KMS-11 (cell line): ENCODE results near the gene SLC39A9.
"Not testable (repeated sequence)": the region's sequence is repeated elsewhere in the genome, so short reads cannot be mapped to it uniquely, and the experiment has no call there.

Experiments
- H2AFZ ChIP-seq: fragments of 200-600 bp; sonication (generic); 2 replicates; pipeline ENCODE4 v1.6.1; 2016; ENCODE audit warnings: antibody characterized with exemption, mixed run types, low read depth
- H3K27ac ChIP-seq: fragments of 200-600 bp; sonication (generic); 2 replicates; pipeline ENCODE4 v1.6.1; 2016; ENCODE audit warnings: mild to moderate bottlenecking, mixed run types
- H3K27me3 ChIP-seq: fragments of 200-600 bp; sonication (generic); 2 replicates; pipeline ENCODE4 v1.6.1; 2017; ENCODE audit warnings: mild to moderate bottlenecking, low read depth, mixed run types, moderate library complexity; ENCODE audit not compliant: insufficient read depth
- H3K36me3 ChIP-seq: fragments of 200-600 bp; sonication (generic); 2 replicates; pipeline ENCODE4 v1.6.1; 2017; ENCODE audit warnings: mild to moderate bottlenecking, mixed run types; ENCODE audit not compliant: insufficient read depth
- H3K4me1 ChIP-seq: fragments of 200-600 bp; sonication (generic); 2 replicates; pipeline ENCODE4 v1.6.1; 2016; ENCODE audit warnings: mild to moderate bottlenecking, low read depth, mixed run types; ENCODE audit not compliant: poor library complexity, severe bottlenecking
- H3K4me2 ChIP-seq: fragments of 200-600 bp; sonication (generic); 2 replicates; pipeline ENCODE4 v1.7.0; 2016; ENCODE audit warnings: mild to moderate bottlenecking, mixed run types
- H3K4me3 ChIP-seq: fragments of 200-600 bp; sonication (generic); IDR thresholded peaks from 2 replicates; pipeline ENCODE4 v1.6.1; 2017; ENCODE audit warnings: low read depth, low read length, mixed read lengths; ENCODE audit not compliant: insufficient read depth
- H3K79me2 ChIP-seq: fragments of 200-600 bp; sonication (generic); 2 replicates; pipeline ENCODE4 v1.6.1; 2016; ENCODE audit warnings: low read depth, mixed run types; ENCODE audit not compliant: insufficient read depth
- H3K9ac ChIP-seq: fragments of 200-600 bp; sonication (generic); 2 replicates; pipeline ENCODE4 v1.6.1; 2016; ENCODE audit warnings: mild to moderate bottlenecking, mixed run types
- H4K20me1 ChIP-seq: fragments of 200-600 bp; sonication (generic); 2 replicates; pipeline ENCODE4 v1.6.1; 2016; ENCODE audit warnings: mild to moderate bottlenecking, mixed run types; ENCODE audit not compliant: insufficient read depth
- CTCF ChIP-seq: fragments of 200-600 bp; sonication (generic); conservative IDR thresholded peaks from 2 replicates; pipeline ENCODE4 v1.6.1; 2017; ENCODE audit warnings: low read depth, mild to moderate bottlenecking, antibody characterized with exemption, low read length, moderate library complexity, mixed read lengths

The SLC39A9 gene

DNA sequence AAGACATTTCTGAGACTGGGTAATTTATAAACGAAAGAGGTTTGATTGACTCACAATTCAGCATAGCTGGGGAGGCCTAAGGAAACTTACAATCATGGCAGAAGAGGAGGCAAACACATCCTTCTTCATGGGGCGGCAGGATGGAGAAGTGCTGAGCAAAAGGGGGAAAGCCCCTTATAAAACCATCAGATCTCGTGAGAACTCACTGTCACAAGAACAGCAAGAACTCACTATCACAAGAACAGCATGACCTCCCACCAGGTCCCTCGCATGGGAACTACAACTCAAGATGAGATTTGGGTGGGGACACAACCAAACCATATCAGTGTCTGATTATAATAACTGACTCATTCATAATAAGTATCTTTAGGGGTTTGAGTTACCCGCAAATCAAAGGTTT, 6.4 kb downstream of the SLC39A9 start:
- Histone ChIP-seq H3K27me3 (no peaks in the 10 kb centered on the region), H3K9ac (no peak overlapping the region), H2AFZ (no peak overlapping the region), H3K79me2 (peaks cover 16% of the 10 kb centered on the region), H4K20me1 (no peaks in the 10 kb centered on the region), H3K4me1 (peaks cover 20% of the 10 kb centered on the region), H3K36me3 (no peaks in the 10 kb centered on the region), H3K27ac (no peak overlapping the region), H3K4me3 (no peak overlapping the region), H3K4me2 (no peak overlapping the region)
- no peak for TF ChIP-seq CTCF

DNA sequence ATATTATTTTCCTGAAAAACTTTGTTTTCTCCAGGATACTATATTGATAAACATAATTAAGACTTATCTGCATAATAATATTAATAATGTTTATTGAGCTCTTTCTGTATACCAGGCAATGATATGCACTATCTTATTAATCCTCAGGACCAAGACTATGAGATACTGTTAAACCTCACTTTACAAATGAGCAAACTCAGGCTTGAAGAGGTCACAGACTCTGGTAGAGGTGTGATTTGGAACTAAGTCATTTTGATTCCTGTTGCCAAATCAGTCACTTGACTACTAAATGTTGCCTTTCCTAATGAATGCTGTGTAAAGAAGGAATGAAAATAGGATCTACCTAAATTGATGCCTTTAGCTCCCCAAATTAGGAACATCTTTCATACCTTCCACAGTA, 7.3 kb downstream of the SLC39A9 start:
- Histone ChIP-seq H3K9ac (no peak overlapping the region), H3K79me2 (peaks cover 7% of the 10 kb centered on the region; the same call in 1 of the 2 replicates), H3K27ac (no peak overlapping the region), H3K4me3 (no peak overlapping the region), H4K20me1 (no peaks in the 10 kb centered on the region), H2AFZ (no peak overlapping the region), H3K4me1 (peaks cover 11% of the 10 kb centered on the region), H3K36me3 (no peaks in the 10 kb centered on the region), H3K27me3 (no peaks in the 10 kb centered on the region), H3K4me2 (no peak overlapping the region)
- no peak for TF ChIP-seq CTCF

DNA sequence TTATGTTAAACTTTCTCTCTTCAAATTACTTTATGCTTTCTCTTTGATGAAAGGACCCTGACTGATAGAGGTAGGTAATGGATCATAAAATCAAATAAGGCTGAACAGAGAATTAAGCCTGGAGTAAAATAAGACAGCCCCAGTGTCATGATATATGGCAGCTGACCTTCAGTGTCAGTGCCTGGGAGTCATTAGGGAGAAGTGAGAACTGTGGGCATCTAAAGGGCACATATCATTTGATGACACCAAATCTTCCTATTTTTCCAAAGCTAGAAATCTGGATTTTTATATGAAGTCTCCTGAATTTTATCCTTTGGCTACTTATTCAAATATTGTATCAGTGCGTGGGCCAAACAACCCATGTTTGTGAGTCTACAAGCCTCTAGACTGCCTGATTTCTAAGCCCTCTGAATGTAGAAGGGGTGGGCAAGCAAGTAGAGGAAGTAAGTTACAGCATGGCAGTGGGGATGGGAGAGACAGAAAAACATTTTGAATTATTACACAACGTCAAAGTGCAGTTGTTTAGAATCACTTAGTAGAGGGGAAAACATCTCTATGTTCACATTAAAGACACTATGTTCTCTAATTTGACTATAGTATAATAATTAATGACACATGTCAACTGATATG, 10.0 kb downstream of the SLC39A9 start:
- no peaks in the 10 kb centered on the region for H3K4me1 ChIP-seq
- TF ChIP-seq CTCF = no peak
- H3K27me3 ChIP-seq = no peaks in the 10 kb centered on the region
- no peaks in the 10 kb centered on the region for H3K79me2 ChIP-seq
- H3K9ac ChIP-seq = no peak overlapping the region
- no peak overlapping the region for H3K4me2 ChIP-seq
- H3K4me3 ChIP-seq = no peak overlapping the region
- H3K27ac ChIP-seq = no peak overlapping the region
- no peaks in the 10 kb centered on the region for H4K20me1 ChIP-seq
- no peaks in the 10 kb centered on the region for H3K36me3 ChIP-seq
- H2AFZ ChIP-seq = no peak overlapping the region

GRCh38 chr14:69413483-69413882, 15.0 kb downstream of the SLC39A9 start:
- H3K36me3 ChIP-seq = no peaks in the 10 kb centered on the region
- no peaks in the 10 kb centered on the region for H3K4me1 ChIP-seq
- no peak for TF ChIP-seq CTCF
- no peaks in the 10 kb centered on the region for H3K79me2 ChIP-seq
- no peak overlapping the region for H2AFZ ChIP-seq
- no peak overlapping the region for H3K27ac ChIP-seq
- H3K4me3 ChIP-seq = no peak overlapping the region
- H4K20me1 ChIP-seq = no peaks in the 10 kb centered on the region
- H3K4me2 ChIP-seq = no peak overlapping the region
- no peak overlapping the region for H3K9ac ChIP-seq
- H3K27me3 ChIP-seq = no peaks in the 10 kb centered on the region

- H3K79me2 ChIP-seq, H2AFZ ChIP-seq, H4K20me1 ChIP-seq: not testable (repeated sequence)
Measured at GRCh38 chr14:69416087-69416486, 17.6 kb downstream of the SLC39A9 start.

More at GRCh38 chr14:69416087-69416486, 17.6 kb downstream of the SLC39A9 start:
- not testable (repeated sequence) for H3K4me3 ChIP-seq, H3K4me1 ChIP-seq, H3K36me3 ChIP-seq, H3K9ac ChIP-seq, H3K27ac ChIP-seq, H3K4me2 ChIP-seq, H3K27me3 ChIP-seq
